HepG2 (cell line): ENCODE data around the gene VPS54. TPM values are rescaled to one million over a fixed set of nuclear protein-coding genes. Genes with fewer than 3 reads are reported as not detected.

Experiments
- AHDC1 ChIP-seq: sonication (generic); formaldehyde crosslinking; IDR thresholded peaks from 2 replicates; pipeline ENCODE4 v1.5.1; 2020; ENCODE audit warnings: mild to moderate bottlenecking, missing genetic modification reagents, borderline replicate concordance
- BRD4 ChIP-seq: sonication (generic); formaldehyde crosslinking; IDR thresholded peaks from 2 replicates; pipeline ENCODE4 v1.4.0; 2020; ENCODE audit warnings: missing genetic modification reagents
- CEBPZ ChIP-seq: IDR thresholded peaks from 2 replicates; pipeline ENCODE4 v1.6.1; 2012; ENCODE audit warnings: low read length, improper control_type of control experiment
- FOXO4 ChIP-seq: sonication (generic); formaldehyde crosslinking; conservative IDR thresholded peaks from 2 replicates; pipeline ENCODE4 v1.8.1; 2023; ENCODE audit warnings: missing genetic modification reagents
- HMG20B ChIP-seq: conservative IDR thresholded peaks from 2 replicates; pipeline ENCODE4 v1.6.1; 2016; ENCODE audit warnings: missing genetic modification reagents, missing compliant biosample characterization
- KDM1A ChIP-seq: IDR thresholded peaks from 2 replicates; pipeline ENCODE4 v1.6.1; 2016; ENCODE audit warnings: missing compliant biosample characterization
- KLF13 ChIP-seq: sonication (generic); formaldehyde crosslinking; IDR thresholded peaks from 2 replicates; pipeline ENCODE4 v1.4.0; 2020; ENCODE audit warnings: mild to moderate bottlenecking, missing genetic modification reagents
- PLRG1 ChIP-seq: fragments of 450-650 bp; conservative IDR thresholded peaks from 2 replicates; pipeline ENCODE4 v1.6.1; 2016
- SRSF1 ChIP-seq: fragments of 200-400 bp; formaldehyde crosslinking; optimal IDR thresholded peaks from 2 replicates; pipeline ENCODE3; 2017; ENCODE audit warnings: mild to moderate bottlenecking, low read depth, low read length, moderate library complexity
- ZC3H13 ChIP-seq: sonication (generic); formaldehyde crosslinking; IDR thresholded peaks from 2 replicates; pipeline ENCODE4 v1.8.1; 2023; ENCODE audit warnings: mild to moderate bottlenecking, missing genetic modification reagents, moderate library complexity
- ZFP36L2 ChIP-seq: sonication (generic); formaldehyde crosslinking; IDR thresholded peaks from 2 replicates; pipeline ENCODE4 v1.4.0; 2020; ENCODE audit warnings: missing genetic modification reagents
- ZNF142 ChIP-seq: sonication (generic); formaldehyde crosslinking; IDR thresholded peaks from 2 replicates; pipeline ENCODE4 v1.4.0; 2020; ENCODE audit warnings: missing genetic modification reagents
- ZNF234 ChIP-seq: sonication (generic); formaldehyde crosslinking; conservative IDR thresholded peaks from 2 replicates; pipeline ENCODE4 v1.5.1; 2020; ENCODE audit warnings: mild to moderate bottlenecking, missing genetic modification reagents
- ZNF547 ChIP-seq: sonication (generic); formaldehyde crosslinking; IDR thresholded peaks from 2 replicates; pipeline ENCODE4 v1.5.1; 2020; ENCODE audit warnings: mild to moderate bottlenecking, missing genetic modification reagents
- polyA plus RNA-seq, 8 experiments: library from polyadenylated mRNA; depleted of rRNA in 3 of 8; stranded (reverse) in 7 of 8; unstranded in 1 of 8; fragments of >200 nt; fragmentation: Illumina TruSeq in 4 of 8; extraction: Trizol in 4 of 8; gene quantifications; 2 replicates each; pipeline versions ENCODE4 v1.2.1 to v1.2.3, GENCODE V29; 2011 to 2016; ENCODE audit warnings: low read depth in 4 of 8, missing spikeins in 1 of 8, mixed read lengths in 1 of 8; ENCODE audit not compliant: insufficient read depth in 1 of 8
- total RNA-seq, 5 experiments: library from RNA; depleted of rRNA; stranded (reverse); fragments of >200 nt; fragmentation: Illumina TruSeq; extraction: Trizol; gene quantifications; 2 replicates each; pipeline ENCODE4 v1.2.3, GENCODE V29; 2016; ENCODE audit warnings: low read depth in 1 of 5

VPS54 gene
- total and polyA plus RNA-seq, 2 of the 13 experiments (the other 11 are each of a cell fraction or from before 2014, with no cell fraction given), result 64.7 to 77.5 TPM

- TF ChIP-seq HMG20B (CRISPR knock-in tag) (no peak), ZNF142 (0 out of 2 replicates have a peak, but pooled peaks have one; percentile 8), ZFP36L2 (CRISPR knock-in tag) (no peak), FOXO4 (CRISPR knock-in tag) (0 out of 2 replicates have a peak, but pooled peaks have one; percentile 35), ZNF234 (CRISPR knock-in tag) (0 out of 2 replicates have a peak, but pooled peaks have one; percentile 82), CEBPZ (no peak), PLRG1 (no peak), AHDC1 (CRISPR knock-in tag) (no peak), KLF13 (no peak), SRSF1 (peak; percentile 3), ZNF547 (CRISPR knock-in tag) (no peak), BRD4 (CRISPR knock-in tag) (peak; percentile 5; the same call in 1 of the 2 replicates), KDM1A (CRISPR knock-in tag) (no peak), ZC3H13 (CRISPR knock-in tag) (no peak)
Observed at GRCh38 chr2:64018701-64019082, 536 bp downstream of the VPS54 start (continued).
